Osteoblast (primary cell): ENCODE data around the gene ZNF19. TPM values are rescaled to one million over a fixed set of nuclear protein-coding genes. Genes with fewer than 3 reads are reported as not detected.

ENCODE experiments used
- DNase-seq: peaks from one replicate; pipeline ENCODE4 v3.0.0; 2011; ENCODE audit warnings: low spot score, mixed read lengths; ENCODE audit not compliant: insufficient read length; ENCODE audit errors: missing footprints
- H2AFZ ChIP-seq: 2 replicates; pipeline ENCODE4 v1.6.0; 2011; ENCODE audit warnings: mild to moderate bottlenecking, low read length
- H3K27ac ChIP-seq: 2 replicates; pipeline ENCODE4 v1.5.1; 2011; ENCODE audit warnings: mild to moderate bottlenecking, low read depth, low read length, moderate library complexity
- H3K27me3 ChIP-seq: 2 replicates; pipeline ENCODE4 v1.6.0; 2012; ENCODE audit warnings: mild to moderate bottlenecking, control low read depth, inconsistent platforms, low read length, moderate library complexity; ENCODE audit not compliant: insufficient read depth
- H3K36me3 ChIP-seq: 2 replicates; pipeline ENCODE4 v1.5.1; 2011; ENCODE audit warnings: mild to moderate bottlenecking, low read length, control low read depth, moderate library complexity; ENCODE audit not compliant: insufficient read depth
- H3K4me1 ChIP-seq: 2 replicates; pipeline ENCODE4 v1.5.1; 2011; ENCODE audit warnings: mild to moderate bottlenecking, low read length, control low read depth, moderate library complexity; ENCODE audit not compliant: insufficient read depth
- H3K4me2 ChIP-seq: 2 replicates; pipeline ENCODE4 v1.6.0; 2011; ENCODE audit warnings: mild to moderate bottlenecking, low read length; ENCODE audit not compliant: insufficient read depth
- H3K4me3 ChIP-seq: fragments of 200-600 bp; sonication (generic); 3 replicates; pipeline ENCODE4 v1.5.1; 2012; ENCODE audit warnings: mild to moderate bottlenecking, low read length, inconsistent platforms; ENCODE audit not compliant: insufficient read depth
- H3K79me2 ChIP-seq: 2 replicates; pipeline ENCODE4 v1.6.0; 2012; ENCODE audit warnings: mild to moderate bottlenecking, low read length, control low read depth, inconsistent platforms; ENCODE audit not compliant: insufficient read depth
- H3K9me3 ChIP-seq: 2 replicates; pipeline ENCODE4 v1.5.1; 2011; ENCODE audit warnings: low read depth, low read length, control low read depth
- H4K20me1 ChIP-seq: 2 replicates; pipeline ENCODE4 v1.6.0; 2012; ENCODE audit warnings: mild to moderate bottlenecking, low read length, control low read depth; ENCODE audit not compliant: insufficient read depth
- CTCF ChIP-seq: IDR thresholded peaks from 2 replicates; pipeline ENCODE4 v1.5.1; 2011; ENCODE audit warnings: mild to moderate bottlenecking, low read depth, low read length, moderate library complexity; ENCODE audit errors: extremely low read depth
- total RNA-seq: library from RNA; depleted of rRNA; stranded (reverse); fragments of >200 nt; gene quantifications from 2 replicates; pipeline ENCODE4 v1.2.3, GENCODE V29; 2012

ZNF19 gene
- total RNA-seq, 1 donor = 6.5 TPM

GRCh38 chr16:71528863-71529262, 39.7 kb upstream of the ZNF19 start:
- no peak for TF ChIP-seq CTCF
- no peak for DNase-seq
- Histone ChIP-seq H3K27ac (no peak overlapping the region), H3K79me2 (no peaks in the 10 kb centered on the region), H2AFZ (no peak overlapping the region), H4K20me1 (no peaks in the 10 kb centered on the region), H3K4me3 (no peak overlapping the region), H3K4me1 (peaks cover 17% of the 10 kb centered on the region), H3K4me2 (no peak overlapping the region), H3K9me3 (no peaks in the 10 kb centered on the region), H3K36me3 (no peaks in the 10 kb centered on the region), H3K27me3 (peaks cover 4% of the 10 kb centered on the region)

- Histone ChIP-seq H3K27me3 (peaks cover 10% of the 10 kb centered on the region), H3K36me3 (no peaks in the 10 kb centered on the region), H3K9me3 (no peaks in the 10 kb centered on the region), H4K20me1 (no peaks in the 10 kb centered on the region), H3K4me2 (no peak overlapping the region), H3K4me3 (no peak overlapping the region), H3K79me2 (no peaks in the 10 kb centered on the region), H3K4me1 (peaks cover 17% of the 10 kb centered on the region), H3K27ac (no peak overlapping the region), H2AFZ (no peak overlapping the region)
- no peak for TF ChIP-seq CTCF
- DNase-seq = no peak
Observed at GRCh38 chr16:71528257-71528656, 39.1 kb upstream of the ZNF19 start.

GRCh38 chr16:71526111-71526631, 37.0 kb upstream of the ZNF19 start, which contains the start of gene CHST4:
Gene CHST4, plus strand, starts transcription at chr16:71526426. Its CDS starts 10,252 bp downstream, at chr16:71536678.
- no peaks in the 10 kb centered on the region for H3K79me2 ChIP-seq
- no peak within 1 kb of the TSS for H2AFZ ChIP-seq
- no peaks in the 10 kb centered on the region for H3K36me3 ChIP-seq
- TF ChIP-seq CTCF = no peak
- H3K27me3 ChIP-seq = peaks cover 16% of the 10 kb centered on the region
- peaks cover 17% of the 10 kb centered on the region for H3K4me1 ChIP-seq
- no peaks in the 10 kb centered on the region for H3K9me3 ChIP-seq
- peak within 1 kb of the TSS; percentile 57 for H3K4me2 ChIP-seq
- peak; percentile 93 for DNase-seq
- H3K27ac ChIP-seq = no peak within 1 kb of the TSS
- H4K20me1 ChIP-seq = no peaks in the 10 kb centered on the region
- no peak within 1 kb of the TSS for H3K4me3 ChIP-seq

GRCh38 chr16:71524566-71525553, 35.7 kb upstream of the ZNF19 start:
- H3K36me3 ChIP-seq = no peaks in the 10 kb centered on the region
- peaks cover 17% of the 10 kb centered on the region for H3K4me1 ChIP-seq
- no peaks in the 10 kb centered on the region for H3K79me2 ChIP-seq
- H3K27me3 ChIP-seq = peaks cover 16% of the 10 kb centered on the region
- H3K4me3 ChIP-seq = no peak overlapping the region
- H3K9me3 ChIP-seq = no peaks in the 10 kb centered on the region
- TF ChIP-seq CTCF = no peak
- no peaks in the 10 kb centered on the region for H4K20me1 ChIP-seq
- H3K27ac ChIP-seq = no peak overlapping the region
- peak; percentile 84 for DNase-seq
- peak overlapping the region; percentile 6 for H2AFZ ChIP-seq
- peak overlapping the region; percentile 30 for H3K4me2 ChIP-seq
